Measurements from ENCODE around the gene KRT77. TPM values are rescaled to one million over a fixed set of nuclear protein-coding genes. Genes with fewer than 3 reads are reported as not detected.

KRT77 gene
- total RNA-seq, 1 donor from 2014 or later, result not detected

GRCh38 chr12:52735816-52736632 is 32.7 kb upstream of the KRT77 start:
- H3K4me3 ChIP-seq (ENCODE audit: low read depth, low read length), result no peak overlapping the region

GRCh38 chr12:52735106-52735505 is 31.8 kb upstream of the KRT77 start:
- H3K4me3 ChIP-seq (ENCODE audit: low read depth, low read length), result no peak overlapping the region
- no peak for DNase-seq (ENCODE audit: low read depth)
- no peak for TF ChIP-seq CTCF (conservative IDR thresholded peaks at IDR 0.05; ENCODE audit: low read depth, low read length)

More at GRCh38 chr12:52735816-52736632, 32.7 kb upstream of the KRT77 start:
- no peak for DNase-seq (ENCODE audit: low read depth)
- no peak for TF ChIP-seq CTCF (conservative IDR thresholded peaks at IDR 0.05; ENCODE audit: low read depth, low read length)

DNA sequence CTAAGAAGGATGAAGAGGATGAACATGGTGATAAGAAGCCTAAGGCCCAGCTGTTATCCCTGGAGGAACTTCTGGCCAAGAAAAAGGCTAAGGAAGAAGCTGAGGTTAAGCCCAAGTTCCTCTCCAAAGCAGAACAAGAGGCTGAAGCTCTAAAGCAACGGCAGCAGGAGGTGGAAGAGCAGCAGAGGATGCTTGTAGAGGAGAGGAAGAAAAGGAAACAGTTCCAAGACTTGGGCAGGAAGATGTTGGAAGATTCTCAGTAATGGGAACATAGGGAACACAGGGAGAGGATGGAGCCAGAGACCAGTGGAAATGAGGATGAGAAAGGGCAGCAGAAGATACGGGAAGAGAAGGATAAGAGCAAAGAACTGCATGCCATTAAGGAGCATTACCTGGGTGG is 27.5 kb upstream of the KRT77 start:
- DNase-seq (ENCODE audit: low read depth), result no peak
- H3K4me3 ChIP-seq (ENCODE audit: low read depth, low read length), result no peak overlapping the region
- no peak for TF ChIP-seq CTCF (conservative IDR thresholded peaks at IDR 0.05; ENCODE audit: low read depth, low read length)

DNA sequence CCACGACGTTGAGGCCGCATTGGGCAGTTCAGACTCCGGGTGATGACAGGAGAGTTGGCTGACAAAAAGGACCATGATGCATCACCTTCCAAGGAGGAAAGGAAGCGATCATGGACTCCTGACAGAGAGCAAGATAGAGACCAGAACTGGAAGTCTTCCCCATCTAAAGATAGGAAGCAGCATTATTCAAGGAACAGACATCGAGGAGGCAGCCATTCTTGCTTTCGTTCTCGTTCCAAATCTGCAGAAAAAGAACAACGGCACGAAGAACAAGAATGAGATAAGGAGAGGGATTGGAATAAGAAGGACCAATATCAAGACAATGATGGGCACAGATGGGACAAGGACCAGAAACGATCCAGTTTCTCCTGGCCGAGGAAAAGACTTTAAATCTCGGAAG is 27.1 kb upstream of the KRT77 start:
- no peak for TF ChIP-seq CTCF (conservative IDR thresholded peaks at IDR 0.05; ENCODE audit: low read depth, low read length)
- DNase-seq (ENCODE audit: low read depth), result no peak
- H3K4me3 ChIP-seq (ENCODE audit: low read depth, low read length), result no peak overlapping the region

- no peak for TF ChIP-seq CTCF (conservative IDR thresholded peaks at IDR 0.05; ENCODE audit: low read depth, low read length)
- H3K4me3 ChIP-seq (ENCODE audit: low read depth, low read length), result no peak overlapping the region
- DNase-seq (ENCODE audit: low read depth), result no peak
These were observed 25.8 kb upstream of the KRT77 start for GRCh38 chr12:52729147-52729546.

- H3K4me3 ChIP-seq (ENCODE audit: low read depth, low read length), result no peak overlapping the region
- TF ChIP-seq CTCF (conservative IDR thresholded peaks at IDR 0.05; ENCODE audit: low read depth, low read length), result no peak
- DNase-seq (ENCODE audit: low read depth), result no peak
These were observed 25.1 kb upstream of the KRT77 start for GRCh38 chr12:52728374-52728773.

GRCh38 chr12:52727037-52727436 is 23.7 kb upstream of the KRT77 start:
- TF ChIP-seq CTCF (conservative IDR thresholded peaks at IDR 0.05; ENCODE audit: low read depth, low read length), result no peak
- H3K4me3 ChIP-seq (ENCODE audit: low read depth, low read length), result no peak overlapping the region
- no peak for DNase-seq (ENCODE audit: low read depth)
